Naive thymus-derived CD8-positive, alpha-beta T cell (primary cell): ENCODE results near the gene SH3BP2. TPM values are rescaled to one million over a fixed set of nuclear protein-coding genes. Genes with fewer than 3 reads are reported as not detected.

Experiments used
- ATAC-seq, 2 donors: fragments of 150-1000 bp; cut with Tn5 transposase in 1 of 2; sonication (Bioruptor Pico), chemical (Tn5 transposase) in 1 of 2; 1 replicate in 1 of 2; 2 replicates in 1 of 2; pipeline ENCODE4 v1.10.0; 2021; ENCODE audit warnings: mild to moderate bottlenecking in 2 of 2, moderate library complexity in 2 of 2
- POLR2A ChIA-PET: fragments of 350-600 bp; sonication (Branson Sonifier 250); formaldehyde crosslinking; loops from one replicate; lab custom pipeline; 2021; ENCODE audit warnings: antibody characterized with exemption; lab: Charles Lee
- DNase-seq, 10 donors: peaks; one replicate each; pipeline versions ENCODE4 v3.0.0 to v3.0.0-alpha.2; 2020 to 2022
- H3K27ac Mint-ChIP-seq, 10 donors: one replicate each; pipeline ENCODE4 v1.8.0; 2020 to 2022; ENCODE audit warnings: mild to moderate bottlenecking in 10 of 10, mixed read lengths in 10 of 10, moderate library complexity in 4 of 10, inconsistent platforms in 1 of 10
- H3K27me3 Mint-ChIP-seq, 5 donors: one replicate each; pipeline ENCODE4 v1.8.0; 2021 to 2022; ENCODE audit warnings: mixed read lengths in 5 of 5
- H3K36me3 Mint-ChIP-seq, 3 donors: one replicate each; pipeline ENCODE4 v1.8.0; 2020 to 2022; ENCODE audit warnings: mixed read lengths in 3 of 3, mild to moderate bottlenecking in 2 of 3, inconsistent platforms in 1 of 3
- H3K4me1 Mint-ChIP-seq, 4 donors: one replicate each; pipeline ENCODE4 v1.8.0; 2021 to 2022; ENCODE audit warnings: mixed read lengths in 4 of 4
- H3K4me3 Mint-ChIP-seq, 10 donors: one replicate each; pipeline ENCODE4 v1.8.0; 2020 to 2022; ENCODE audit warnings: mild to moderate bottlenecking in 10 of 10, mixed read lengths in 10 of 10, moderate library complexity in 6 of 10, inconsistent platforms in 1 of 10
- H3K9me3 Mint-ChIP-seq, 9 donors: one replicate each; pipeline ENCODE4 v1.8.0; 2020 to 2022; ENCODE audit warnings: mixed read lengths in 9 of 9, mild to moderate bottlenecking in 3 of 9, inconsistent platforms in 1 of 9, moderate library complexity in 1 of 9
- polyA plus RNA-seq, 3 donors: library from polyadenylated mRNA; unstranded; fragments of 300-500 nt; fragmentation: Illumina TruSeq; gene quantifications; one replicate each; pipeline ENCODE4 v1.2.3, GENCODE V29; 2021
- total RNA-seq, 8 experiments: library from RNA in 2 of 8; stranded (reverse) in 2 of 8; gene quantifications; one replicate each; pipeline ENCODE4 v1.2.3 and lab custom pipeline; 2021 to 2026

Gene SH3BP2
- total and polyA plus RNA-seq, 5 experiments from 2014 or later = 4.8 to 28.3 (median 10.8) TPM

GRCh38 chr4:2800691-2801596, 8.1 kb downstream of the SH3BP2 start:
- Mint-ChIP-seq H3K4me3 (peak overlapping the region in 7 of 10 donors; percentile 41 to 79 (median 56)), H3K36me3 (no peaks in the 10 kb centered on the region), H3K27ac (peak overlapping the region in 4 of 10 donors; percentile 35 to 79 (median 74)), H3K9me3 (no peaks in the 10 kb centered on the region), H3K4me1 (peaks cover 18 to 72% (median 43%) of the 10 kb centered on the region in 4 donors), H3K27me3 (no peaks in the 10 kb centered on the region)
- DNase-seq (peak in 2 of 10 donors; percentile 41 to 56), ATAC-seq (peak in 1 of 2 donors; percentile 16)
- POLR2A ChIA-PET = interaction anchor here (0.7 to 7.9 kb wide), 8 partner anchors 9 to 134 kb away, joined by 3 to 91 read pairs (median 3); no protein-coding TSS in a partner anchor

GRCh38 chr4:2802618-2803531, 10.0 kb downstream of the SH3BP2 start:
- no peak overlapping the region for H3K4me3 Mint-ChIP-seq
- H3K36me3 Mint-ChIP-seq = no peaks in the 10 kb centered on the region
- ATAC-seq (no peak), DNase-seq (peak in 2 of 10 donors; percentile 1 to 24)
- H3K27ac Mint-ChIP-seq = no peak overlapping the region
- H3K4me1 Mint-ChIP-seq = peaks cover 19 to 69% (median 39%) of the 10 kb centered on the region in 4 donors
- H3K9me3 Mint-ChIP-seq = no peaks in the 10 kb centered on the region
- no peaks in the 10 kb centered on the region for H3K27me3 Mint-ChIP-seq
- POLR2A ChIA-PET = interaction anchor here (1.7 kb wide), 2 partner anchors 12 to 15 kb away, joined by 4 to 6 read pairs; no protein-coding TSS in a partner anchor

- POLR2A ChIA-PET = interaction anchor here (1.1 to 1.7 kb wide), 2 partner anchors 10 to 11 kb away, joined by 4 to 6 read pairs; no protein-coding TSS in a partner anchor
- ATAC-seq (no peak), DNase-seq (no peak)
- peak overlapping the region in 1 of 10 donors; percentile 28 for H3K4me3 Mint-ChIP-seq
- no peaks in the 10 kb centered on the region for H3K27me3 Mint-ChIP-seq
- peak overlapping the region in 1 of 10 donors; percentile 38 for H3K27ac Mint-ChIP-seq
- H3K9me3 Mint-ChIP-seq = no peaks in the 10 kb centered on the region
- peaks cover 12 to 64% (median 29%) of the 10 kb centered on the region in 4 donors for H3K4me1 Mint-ChIP-seq
- no peaks in the 10 kb centered on the region for H3K36me3 Mint-ChIP-seq
Observed at GRCh38 chr4:2803624-2804448, 11.0 kb downstream of the SH3BP2 start.

GRCh38 chr4:2804449-2804972, 11.6 kb downstream of the SH3BP2 start:
- Mint-ChIP-seq H3K4me1 (peaks cover 10 to 60% (median 22%) of the 10 kb centered on the region in 4 donors), H3K9me3 (no peaks in the 10 kb centered on the region), H3K4me3 (no peak overlapping the region), H3K36me3 (no peaks in the 10 kb centered on the region), H3K27me3 (no peaks in the 10 kb centered on the region), H3K27ac (peak overlapping the region in 2 of 10 donors; percentile 26 to 38)
- no peak for DNase-seq
- no peak for ATAC-seq
- POLR2A ChIA-PET = interaction anchor here (1.1 to 1.7 kb wide), 2 partner anchors 10 to 11 kb away, joined by 4 to 6 read pairs; no protein-coding TSS in a partner anchor

- Mint-ChIP-seq H3K4me3 (no peak overlapping the region), H3K9me3 (no peaks in the 10 kb centered on the region), H3K27me3 (no peaks in the 10 kb centered on the region), H3K27ac (peak overlapping the region in 1 of 10 donors; percentile 65), H3K4me1 (peaks cover 8 to 61% (median 20%) of the 10 kb centered on the region in 4 donors), H3K36me3 (no peaks in the 10 kb centered on the region)
- DNase-seq = peak in 1 of 10 donors; percentile 3
- ATAC-seq = no peak
- POLR2A ChIA-PET = interaction anchor here (1.1 kb wide), 1 partner anchor 11 kb away, joined by 4 read pairs; no protein-coding TSS in a partner anchor
Observed at GRCh38 chr4:2804973-2805501, 12.2 kb downstream of the SH3BP2 start.

GRCh38 chr4:2805712-2806389, 13.0 kb downstream of the SH3BP2 start:
- ATAC-seq (no peak), DNase-seq (peak in 1 of 10 donors; percentile 3)
- no peaks in the 10 kb centered on the region for H3K27me3 Mint-ChIP-seq
- POLR2A ChIA-PET = no interaction called here
- no peaks in the 10 kb centered on the region for H3K9me3 Mint-ChIP-seq
- H3K4me1 Mint-ChIP-seq = peaks cover 8 to 64% (median 17%) of the 10 kb centered on the region in 4 donors
- no peaks in the 10 kb centered on the region for H3K36me3 Mint-ChIP-seq
- no peak overlapping the region for H3K4me3 Mint-ChIP-seq
- peak overlapping the region in 2 of 10 donors; percentile 25 to 65 for H3K27ac Mint-ChIP-seq

GRCh38 chr4:2806390-2807355, 13.8 kb downstream of the SH3BP2 start:
- no peak for DNase-seq
- Mint-ChIP-seq H3K27me3 (no peaks in the 10 kb centered on the region), H3K9me3 (no peaks in the 10 kb centered on the region), H3K27ac (peak overlapping the region in 4 of 10 donors; percentile 25 to 71 (median 43)), H3K4me1 (peaks cover 8 to 64% (median 16%) of the 10 kb centered on the region in 4 donors), H3K36me3 (no peaks in the 10 kb centered on the region), H3K4me3 (peak overlapping the region in 1 of 10 donors; percentile 32)
- no peak for ATAC-seq
- POLR2A ChIA-PET = interaction anchor here (1.2 kb wide), 1 partner anchor 21 kb away, joined by 4 read pairs; no protein-coding TSS in a partner anchor

GRCh38 chr4:2807571-2807970, 14.7 kb downstream of the SH3BP2 start:
- Mint-ChIP-seq H3K4me1 (peaks cover 14 to 64% (median 21%) of the 10 kb centered on the region in 4 donors), H3K9me3 (no peaks in the 10 kb centered on the region), H3K27ac (peak overlapping the region in 2 of 10 donors; percentile 29 to 57), H3K36me3 (no peaks in the 10 kb centered on the region), H3K27me3 (no peaks in the 10 kb centered on the region), H3K4me3 (peak overlapping the region in 1 of 10 donors; percentile 48)
- ATAC-seq (no peak), DNase-seq (no peak)
- POLR2A ChIA-PET = interaction anchor here (1.2 kb wide), 1 partner anchor 22 kb away, joined by 4 read pairs; no protein-coding TSS in a partner anchor

- Mint-ChIP-seq H3K36me3 (no peaks in the 10 kb centered on the region), H3K4me3 (no peak overlapping the region)
- POLR2A ChIA-PET = interaction anchor here (8.4 kb wide), 1 partner anchor 10 kb away, joined by 91 read pairs; no protein-coding TSS in a partner anchor
Observed at GRCh38 chr4:2808001-2808400, 15.1 kb downstream of the SH3BP2 start.

More at GRCh38 chr4:2808001-2808400, 15.1 kb downstream of the SH3BP2 start:
- ATAC-seq (no peak), DNase-seq (no peak)
- peaks cover 14 to 67% (median 25%) of the 10 kb centered on the region in 4 donors for H3K4me1 Mint-ChIP-seq
- H3K27me3 Mint-ChIP-seq = no peaks in the 10 kb centered on the region
- H3K27ac Mint-ChIP-seq = no peak overlapping the region
- no peaks in the 10 kb centered on the region for H3K9me3 Mint-ChIP-seq
